K562 (cell line): ENCODE measurements around the gene SRRD. TPM values are rescaled to one million over a fixed set of nuclear protein-coding genes. Genes with fewer than 3 reads are reported as not detected.

Source experiments
- ATAC-seq: fragments of 200-7000 bp; cut with Tn5 transposase; 3 replicates; pipeline ENCODE4 v1.9.1; 2020; ENCODE audit warnings: moderate library complexity
- BruUV-seq: library from RNA; stranded (reverse); fragments of 400-500 nt; replicated peaks from 2 replicates; lab custom pipeline; 2021; lab: Mats Ljungman, UMichigan
- CTCF ChIA-PET: fragments of 300-600 bp; formaldehyde crosslinking; extraction: SDS; loops from one replicate; lab custom pipeline; 2021; ENCODE audit warnings: low intra/inter-chr PET ratio; lab: Yijun Ruan, JAX
- POLR2A ChIA-PET: fragments of 300-600, 350-650 bp; sonication (Branson Sonifier 250); formaldehyde crosslinking; extraction: SDS; loops from one replicate; lab custom pipeline; 2021; ENCODE audit warnings: antibody characterized with exemption, inconsistent platforms; lab: Yijun Ruan, JAX
- DNase-seq, 4 experiments: peaks; one replicate each; pipeline versions ENCODE4 v3.0.0 to v3.0.0-alpha.2; 2011 to 2018; ENCODE audit warnings: low spot score in 3 of 4, mixed read lengths in 3 of 4; ENCODE audit errors: extremely low read depth in 1 of 4
- FAIRE-seq: peaks from 2 replicates; lab custom pipeline; 2011; peaks lifted over from hg19 to GRCh38; lab: Jason Lieb, UNC
- H2AFZ ChIP-seq: 2 replicates; pipeline ENCODE4 v1.6.0; 2011; ENCODE audit warnings: low read depth, low read length, control low read depth, inconsistent platforms
- H3K27ac ChIP-seq: fragments of 200-600 bp; 3 replicates; pipeline ENCODE4 v1.8.0; 2011; ENCODE audit warnings: low read depth, mild to moderate bottlenecking, control low read depth, inconsistent platforms, low read length, moderate library complexity, mixed read lengths; ENCODE audit errors: extremely low read depth
- H3K27me3 ChIP-seq, 2 experiments: fragments of 300-600 bp in 1 of 2; 2 replicates in 1 of 2; 3 replicates in 1 of 2; pipeline versions ENCODE4 v1.6.0 to v1.8.0; 2011; ENCODE audit warnings: inconsistent platforms in 2 of 2, low read length in 2 of 2, mild to moderate bottlenecking in 1 of 2, mixed read lengths in 1 of 2, moderate library complexity in 1 of 2; ENCODE audit not compliant: control insufficient read depth in 2 of 2, insufficient read depth in 2 of 2
- H3K36me3 ChIP-seq: fragments of 300-600 bp; 3 replicates; pipeline ENCODE4 v1.8.0; 2011; ENCODE audit warnings: mild to moderate bottlenecking, low read length, inconsistent platforms; ENCODE audit not compliant: control insufficient read depth, insufficient read depth
- H3K4me1 ChIP-seq, 2 experiments: fragments of 200-600 bp in 1 of 2; replicated peaks in 1 of 2; 2 replicates in 1 of 2; 3 replicates in 1 of 2; pipeline versions ENCODE4 v1.5.1 to v1.8.0; 2011; ENCODE audit warnings: inconsistent platforms in 2 of 2, low read length in 2 of 2, mild to moderate bottlenecking in 1 of 2, mixed read lengths in 1 of 2, moderate library complexity in 1 of 2; ENCODE audit not compliant: control insufficient read depth in 2 of 2, insufficient read depth in 2 of 2
- H3K4me2 ChIP-seq: 2 replicates; pipeline ENCODE4 v1.6.1; 2011; ENCODE audit warnings: low read length, control low read depth, inconsistent platforms, mixed read lengths; ENCODE audit not compliant: insufficient read depth
- H3K4me3 ChIP-seq: fragments of 200-600 bp; sonication (generic), shearing (Covaris generic); 2 replicates; pipeline ENCODE4 v1.5.1; 2016; ENCODE audit warnings: control low read depth, inconsistent platforms
- H3K79me2 ChIP-seq: fragments of 200-600 bp; 3 replicates; pipeline ENCODE4 v1.8.0; 2011; ENCODE audit warnings: low read length, inconsistent platforms; ENCODE audit not compliant: control insufficient read depth, insufficient read depth
- H3K9ac ChIP-seq, 2 experiments: 2 replicates each; pipeline versions ENCODE4 v1.6.0 to v1.6.1; 2011; ENCODE audit warnings: low read depth in 2 of 2, low read length in 2 of 2, control low read depth in 1 of 2, inconsistent platforms in 1 of 2, mild to moderate bottlenecking in 1 of 2, mixed read lengths in 1 of 2; ENCODE audit not compliant: insufficient read depth in 1 of 2
- H3K9me1 ChIP-seq: one replicate; pipeline ENCODE4 v1.6.0; 2011; ENCODE audit warnings: inconsistent platforms, mild to moderate bottlenecking, low read length, moderate library complexity; ENCODE audit not compliant: control insufficient read depth, insufficient read depth
- H3K9me3 ChIP-seq: replicated peaks from 2 replicates; pipeline ENCODE4 v1.5.1; 2011; ENCODE audit warnings: low read depth, low read length, inconsistent platforms; ENCODE audit not compliant: control insufficient read depth, insufficient read depth
- H4K20me1 ChIP-seq: replicated peaks from 2 replicates; pipeline ENCODE4 v1.6.1; 2011; ENCODE audit warnings: low read length, inconsistent platforms, mixed read lengths; ENCODE audit not compliant: control insufficient read depth, insufficient read depth
- ARID3A ChIP-seq: IDR thresholded peaks from 2 replicates; pipeline ENCODE4 v1.6.1; 2012; ENCODE audit warnings: low read depth, low read length, improper control_type of control experiment, borderline replicate concordance
- C11orf30 ChIP-seq: fragments of 450-650 bp; IDR thresholded peaks from 2 replicates; pipeline ENCODE4 v1.6.1; 2016; ENCODE audit warnings: low read depth, mild to moderate bottlenecking
- CHAMP1 ChIP-seq: fragments of 450-650 bp; IDR thresholded peaks from 2 replicates; pipeline ENCODE4 v1.6.1; 2016; ENCODE audit warnings: mild to moderate bottlenecking
- HIVEP1 ChIP-seq: fragments of 250-450 bp; sonication (Bioruptor Pico); IDR thresholded peaks from 2 replicates; pipeline ENCODE4 v1.4.0; 2020; ENCODE audit warnings: mild to moderate bottlenecking
- KDM4B ChIP-seq, 2 experiments: fragments of 450-650 bp in 1 of 2; sonication (generic) in 1 of 2; IDR thresholded peaks; 2 replicates each; pipeline ENCODE4 v1.6.1; 2016 to 2017; ENCODE audit warnings: borderline replicate concordance in 2 of 2, antibody characterized with exemption in 1 of 2, low read depth in 1 of 2, mild to moderate bottlenecking in 1 of 2
- PHB ChIP-seq: fragments of 250-450 bp; sonication (Bioruptor Pico); IDR thresholded peaks from 2 replicates; pipeline ENCODE4 v1.5.0; 2021
- SMARCC2 ChIP-seq: fragments of 450-650 bp; IDR thresholded peaks from 2 replicates; pipeline ENCODE4 v1.6.1; 2017; ENCODE audit warnings: antibody characterized with exemption, moderate library complexity, mild to moderate bottlenecking, low read depth
- SPI1 ChIP-seq: IDR thresholded peaks from 2 replicates; pipeline ENCODE4 v1.6.1; 2011; ENCODE audit warnings: low read depth, low read length, control low read depth, borderline replicate concordance
- TFAP4 ChIP-seq: sonication (generic); formaldehyde crosslinking; IDR thresholded peaks from 2 replicates; pipeline ENCODE4 v1.8.0; 2022; ENCODE audit warnings: missing genetic modification reagents, mild to moderate bottlenecking, moderate library complexity, borderline replicate concordance
- ZNF133 ChIP-seq: fragments of 250-450 bp; sonication (Bioruptor Pico); IDR thresholded peaks from 2 replicates; pipeline ENCODE4 v1.4.0; 2020; ENCODE audit warnings: mild to moderate bottlenecking
- ZNF239 ChIP-seq: fragments of 250-450 bp; sonication (Bioruptor Pico); IDR thresholded peaks from 2 replicates; pipeline ENCODE4 v1.4.0; 2020; ENCODE audit warnings: mild to moderate bottlenecking
- ZNF57 ChIP-seq: fragments of 450-650 bp; formaldehyde crosslinking; IDR thresholded peaks from 2 replicates; pipeline ENCODE4 v1.4.0; 2020; ENCODE audit warnings: mild to moderate bottlenecking, moderate library complexity
- WGBS: fragments of 100-300 bp; shearing (Covaris generic); methylation state at CpG from one replicate; pipeline ENCODE4 v1.1.6; 2016; ENCODE audit warnings: low coverage, mixed read lengths; ENCODE audit not compliant: insufficient coverage; ENCODE audit errors: missing lambda C conversion rate; 5-methylcytosine and 5-hydroxymethylcytosine counted together
- in situ Hi-C: fragments of 300-500 bp; cut with MboI; formaldehyde crosslinking; loops from 4 replicates; pipeline ENCODE4 v1.15.0; 2018; ENCODE audit warnings: inconsistent platforms, mixed read lengths
- intact Hi-C: fragments of 100-400 bp; cut with micrococcal nuclease; formaldehyde crosslinking; loops from 2 replicates; pipeline ENCODE4 v1.14.2; 2022
- polyA plus RNA-seq, 8 experiments: library from polyadenylated mRNA; depleted of rRNA in 4 of 8; stranded (reverse) in 5 of 8; unstranded in 3 of 8; fragments of >200 nt; fragmentation: Nextera tagmentation in 2 of 8; fragmentation: Illumina TruSeq in 1 of 8; extraction: Ambion mirVana in 2 of 8; extraction: Trizol in 1 of 8; gene quantifications; 2 replicates each; pipeline versions ENCODE4 v1.2.1 to v1.2.3, GENCODE V29; 2011 to 2014; ENCODE audit warnings: inconsistent platforms in 1 of 8, missing spikeins in 1 of 8
- total RNA-seq, 7 experiments: library from RNA; depleted of rRNA in 6 of 7; stranded (reverse); fragments of >200 nt in 6 of 7; fragmentation: Illumina TruSeq in 2 of 7; extraction: Trizol in 2 of 7; gene quantifications; 2 replicates each; pipeline versions ENCODE4 v1.2.1 to v1.2.3, GENCODE V29; 2011 to 2021; ENCODE audit warnings: low replicate concordance in 1 of 7

The SRRD gene
- total and polyA plus RNA-seq, 9 of the 15 experiments (the other 6 are each of a cell fraction or from before 2014, with no cell fraction given): 4.9 to 59.4 (median 34.4) TPM

GRCh38 chr22:26496456-26496855 lies 12.8 kb downstream of the SRRD start:
- Histone ChIP-seq H3K9me1 (no peaks in the 10 kb centered on the region), H4K20me1 (no peaks in the 10 kb centered on the region), H3K27me3 (no peaks in the 10 kb centered on the region), H2AFZ (no peak overlapping the region), H3K9ac (no peak overlapping the region), H3K27ac (no peak overlapping the region), H3K79me2 (peaks cover 13% of the 10 kb centered on the region), H3K4me1 (peaks cover 17 to 33% of the 10 kb centered on the region in 2 experiments; a peak in 4 of 5 replicates), H3K9me3 (no peaks in the 10 kb centered on the region; the same call in 1 of the 2 replicates), H3K4me3 (no peak overlapping the region), H3K36me3 (peaks cover 80% of the 10 kb centered on the region), H3K4me2 (no peak overlapping the region)
- ATAC-seq: no peak
- POLR2A ChIA-PET: interaction anchor here (1.2 kb wide), 1 partner anchor 13 kb away, joined by 4 read pairs; the partner anchor contains the start of genes HPS4 and SRRD
- no peak for DNase-seq
- CTCF ChIA-PET: no interaction called here
- in situ Hi-C loops: no loop called here
- 56% methylated on average over 4 of the region's 4 CpGs for WGBS
- TF ChIP-seq PHB (CRISPR knock-in tag) (no peak), C11orf30 (no peak), ZNF57 (CRISPR knock-in tag) (no peak), ARID3A (no peak), ZNF133 (CRISPR knock-in tag) (no peak), TFAP4 (CRISPR knock-in tag) (no peak), SMARCC2 (no peak), CHAMP1 (no peak), KDM4B (IDR thresholded peaks at IDR 0.05; ENCODE audit: borderline replicate concordance in 2 of 2, low read depth in 1 of 2) (no peak), HIVEP1 (CRISPR knock-in tag) (no peak), SPI1 (no peak), ZNF239 (CRISPR knock-in tag) (no peak)
- intact Hi-C loops: no loop called here
- no peak for FAIRE-seq
- no TSS peak for BruUV-seq
